GF-D8 (cell line): ENCODE results near the gene EOGT.

ENCODE experiments used
- DNase-seq: peaks from one replicate; lab custom pipeline; 2025; lab: John Stamatoyannopoulos, UW

The EOGT gene

DNA sequence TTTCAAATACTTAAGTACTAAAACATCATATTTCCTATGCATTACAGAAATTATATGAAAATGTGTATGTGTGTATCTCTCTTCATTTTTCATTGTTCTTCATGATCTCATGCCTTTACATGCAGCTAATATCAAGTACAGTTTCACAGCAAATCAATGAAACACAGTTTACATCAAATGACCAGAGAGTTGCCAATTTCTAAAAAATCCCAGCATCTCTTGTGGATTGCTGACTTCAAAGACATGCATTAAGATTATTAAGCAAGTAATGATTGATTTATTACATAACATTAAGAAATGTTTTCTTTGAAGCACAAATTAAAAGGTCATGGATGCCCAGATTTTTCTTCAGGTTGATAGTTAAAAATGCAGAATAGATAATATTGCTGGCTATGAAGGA, 50.1 kb downstream of the EOGT start:
- DNase-seq = no peak

GRCh38 chr3:68958932-68959331, 54.6 kb downstream of the EOGT start:
- no peak for DNase-seq

DNA sequence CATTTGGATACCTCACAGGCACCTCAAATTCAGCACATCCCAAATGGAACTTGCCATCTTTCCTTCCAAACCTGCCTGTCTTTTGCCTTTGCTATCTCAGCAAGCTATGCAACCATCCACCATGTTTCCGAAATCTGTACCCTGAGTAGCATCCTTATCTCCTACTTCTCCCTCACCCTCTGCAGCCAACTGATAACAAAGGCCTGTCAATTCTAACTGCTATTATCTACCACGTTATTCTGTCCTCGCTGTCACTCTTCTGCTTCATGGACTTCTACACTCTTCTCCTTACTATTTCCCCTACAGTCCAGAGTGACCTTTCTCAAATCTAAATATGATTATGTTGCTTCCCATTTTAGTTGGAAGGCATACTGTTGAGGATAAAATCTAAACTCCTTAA, 55.6 kb downstream of the EOGT start:
- no peak for DNase-seq

GRCh38 chr3:68953816-68954444, 59.6 kb downstream of the EOGT start:
- no peak for DNase-seq

- no peak for DNase-seq
Observed at GRCh38 chr3:68945225-68945624, 68.3 kb downstream of the EOGT start.

DNA sequence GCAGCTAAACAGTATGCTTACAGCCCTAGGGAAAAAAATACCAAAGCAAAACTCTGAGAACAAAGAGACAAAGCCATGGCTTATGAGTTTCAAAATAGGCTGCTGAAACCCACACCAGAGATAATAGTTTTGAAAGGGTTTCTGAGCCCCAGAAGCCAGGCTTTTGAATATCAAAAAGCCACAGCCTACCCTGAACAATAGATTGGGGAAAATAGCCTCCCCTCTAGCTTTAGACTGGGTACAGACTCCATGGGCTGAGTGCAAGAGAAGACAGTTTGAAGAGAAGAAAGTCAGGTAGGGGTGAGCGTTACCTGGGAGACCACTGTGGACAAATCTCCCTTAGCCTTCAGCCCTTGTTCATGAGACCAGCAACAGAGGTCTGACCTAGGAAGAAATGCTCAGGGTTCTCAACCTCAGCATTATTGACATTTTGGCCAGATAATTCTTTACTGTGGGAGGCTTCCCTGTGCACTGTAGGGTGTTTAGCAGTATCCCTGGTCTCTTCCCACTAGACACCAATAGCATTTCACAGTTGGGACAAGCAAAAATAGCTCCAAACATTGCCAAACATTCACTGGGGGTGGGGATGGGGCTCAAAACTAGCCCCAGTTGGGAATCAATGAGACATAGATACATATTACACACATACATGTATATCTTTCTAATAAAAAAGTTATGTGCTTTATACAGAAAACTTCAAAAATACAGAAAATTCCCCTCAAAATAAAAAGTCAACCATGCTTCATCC, 69.6 kb downstream of the EOGT start:
- DNase-seq = no peak

DNA sequence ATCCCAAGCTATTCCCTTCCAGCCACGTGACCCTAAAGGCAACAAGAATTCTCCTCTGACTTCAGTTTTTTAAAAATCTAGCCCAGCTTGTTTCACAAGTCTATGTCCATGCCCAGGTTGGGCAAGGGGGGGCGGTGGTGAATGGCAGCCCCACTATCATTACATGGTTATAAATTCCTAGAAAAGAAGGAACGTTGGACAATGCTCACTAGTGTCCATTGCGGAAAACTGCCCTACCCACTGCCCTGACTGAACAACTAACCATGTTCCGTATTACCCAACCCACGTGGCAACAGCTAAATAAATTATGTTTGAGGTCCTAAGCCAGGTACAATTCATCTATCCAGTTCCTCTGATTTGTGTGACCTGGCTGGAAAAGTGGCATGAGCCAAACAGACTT, 72.4 kb downstream of the EOGT start:
- DNase-seq = no peak

GRCh38 chr3:68936856-68937255, 76.6 kb downstream of the EOGT start:
- DNase-seq = no peak

DNA sequence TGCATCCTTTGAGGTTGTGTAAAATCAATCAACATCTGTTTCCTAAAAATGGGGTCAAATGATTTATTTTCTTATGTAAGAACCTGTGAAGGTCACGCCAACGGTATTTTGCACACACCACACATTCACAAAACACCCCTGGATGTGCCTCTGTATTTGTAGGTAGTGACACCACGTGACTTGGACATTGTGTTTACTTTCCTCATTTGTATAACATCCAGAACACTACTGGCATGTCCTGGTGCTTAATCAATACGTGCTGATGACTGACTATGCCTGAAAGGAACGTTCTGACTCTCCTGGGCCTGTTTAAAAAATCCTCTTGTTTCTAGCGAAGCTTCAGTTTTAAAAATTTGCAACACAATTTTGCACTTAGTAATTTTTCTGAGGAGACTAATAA, 77.7 kb downstream of the EOGT start:
- DNase-seq = no peak

GRCh38 chr3:68931406-68932149, 81.9 kb downstream of the EOGT start:
- DNase-seq = no peak
